Upper lobe of left lung (tissue), 4 donors: ENCODE measurements around the gene PTPN11.

Experiments
- POLR2A ChIP-seq, 4 donors: fragments of 450-650 bp; IDR thresholded peaks; one replicate each; pipeline ENCODE4 v1.5.1; 2016 to 2017; ENCODE audit warnings: antibody characterized with exemption in 4 of 4, mild to moderate bottlenecking in 2 of 4
- POLR2AphosphoS5 ChIP-seq, 2 donors: sonication (generic); formaldehyde crosslinking; IDR thresholded peaks; one replicate each; pipeline ENCODE4 v1.5.1; 2017; ENCODE audit warnings: antibody characterized with exemption in 2 of 2
- TF ChIP-seq, protein P1 (sequence below), 6 experiments: fragments of 450-650 bp in 4 of 6; fragments of 200-600 bp in 2 of 6; sonication (generic) in 2 of 6; IDR thresholded peaks; one replicate each; pipeline ENCODE4 v1.5.1; 2016 to 2019; ENCODE audit warnings: antibody characterized with exemption in 6 of 6

- TF ChIP-seq, protein P1, sequence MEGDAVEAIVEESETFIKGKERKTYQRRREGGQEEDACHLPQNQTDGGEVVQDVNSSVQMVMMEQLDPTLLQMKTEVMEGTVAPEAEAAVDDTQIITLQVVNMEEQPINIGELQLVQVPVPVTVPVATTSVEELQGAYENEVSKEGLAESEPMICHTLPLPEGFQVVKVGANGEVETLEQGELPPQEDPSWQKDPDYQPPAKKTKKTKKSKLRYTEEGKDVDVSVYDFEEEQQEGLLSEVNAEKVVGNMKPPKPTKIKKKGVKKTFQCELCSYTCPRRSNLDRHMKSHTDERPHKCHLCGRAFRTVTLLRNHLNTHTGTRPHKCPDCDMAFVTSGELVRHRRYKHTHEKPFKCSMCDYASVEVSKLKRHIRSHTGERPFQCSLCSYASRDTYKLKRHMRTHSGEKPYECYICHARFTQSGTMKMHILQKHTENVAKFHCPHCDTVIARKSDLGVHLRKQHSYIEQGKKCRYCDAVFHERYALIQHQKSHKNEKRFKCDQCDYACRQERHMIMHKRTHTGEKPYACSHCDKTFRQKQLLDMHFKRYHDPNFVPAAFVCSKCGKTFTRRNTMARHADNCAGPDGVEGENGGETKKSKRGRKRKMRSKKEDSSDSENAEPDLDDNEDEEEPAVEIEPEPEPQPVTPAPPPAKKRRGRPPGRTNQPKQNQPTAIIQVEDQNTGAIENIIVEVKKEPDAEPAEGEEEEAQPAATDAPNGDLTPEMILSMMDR (IDR thresholded peaks at IDR 0.05): no peak
- no peak for TF ChIP-seq POLR2A (IDR thresholded peaks at IDR 0.05)
- TF ChIP-seq POLR2AphosphoS5 (IDR thresholded peaks at IDR 0.05): no peak
These were observed 139.3 kb downstream of the PTPN11 start for GRCh38 chr12:112557951-112558630.
